Measurements from ENCODE around the gene CADPS2.

The CADPS2 gene

GRCh38 chr7:122588621-122589020 is 297.6 kb downstream of the CADPS2 start:
- DNase-seq = peak; percentile 23

GRCh38 chr7:122584676-122585251 is 301.5 kb downstream of the CADPS2 start:
- no peak for DNase-seq

GRCh38 chr7:122578350-122578749 is 307.9 kb downstream of the CADPS2 start:
- DNase-seq = no peak

GRCh38 chr7:122577449-122578003 is 308.7 kb downstream of the CADPS2 start:
- no peak for DNase-seq

- no peak for DNase-seq
Observed at GRCh38 chr7:122572706-122573105, 313.6 kb downstream of the CADPS2 start.

- DNase-seq = no peak
Observed at GRCh38 chr7:122561326-122561725, 324.9 kb downstream of the CADPS2 start.

- no peak for DNase-seq
Observed at GRCh38 chr7:122556873-122557542, 329.3 kb downstream of the CADPS2 start.

GRCh38 chr7:122556219-122556618 is 330.0 kb downstream of the CADPS2 start:
- no peak for DNase-seq

- no peak for DNase-seq
Observed at GRCh38 chr7:122553761-122554160, 332.5 kb downstream of the CADPS2 start.

- no peak for DNase-seq
Observed at GRCh38 chr7:122552769-122553168, 333.5 kb downstream of the CADPS2 start.

- DNase-seq = peak; percentile 27
Observed at GRCh38 chr7:122550545-122550944, 335.7 kb downstream of the CADPS2 start.

GRCh38 chr7:122549578-122549977 is 336.7 kb downstream of the CADPS2 start:
- DNase-seq = no peak

- no peak for DNase-seq
Observed at GRCh38 chr7:122546496-122546895, 339.8 kb downstream of the CADPS2 start.

- DNase-seq = no peak
Observed at GRCh38 chr7:122544463-122544862, 341.8 kb downstream of the CADPS2 start.

- no peak for DNase-seq
Observed at GRCh38 chr7:122543891-122544290, 342.4 kb downstream of the CADPS2 start.

GRCh38 chr7:122543166-122543565 is 343.1 kb downstream of the CADPS2 start:
- DNase-seq = no peak

- no peak for DNase-seq
Observed at GRCh38 chr7:122535086-122535485, 351.2 kb downstream of the CADPS2 start.

- peak; percentile 6 for DNase-seq
Observed at GRCh38 chr7:122532406-122533269, 353.6 kb downstream of the CADPS2 start.

- peak; percentile 27 for DNase-seq
Observed at GRCh38 chr7:122528879-122529481, 357.3 kb downstream of the CADPS2 start.

- DNase-seq = no peak
Observed at GRCh38 chr7:122525355-122525754, 360.9 kb downstream of the CADPS2 start.

GRCh38 chr7:122521767-122522166 is 364.5 kb downstream of the CADPS2 start:
- no peak for DNase-seq

GRCh38 chr7:122520971-122521555 is 365.2 kb downstream of the CADPS2 start:
- DNase-seq = no peak

- no peak for DNase-seq
Observed at GRCh38 chr7:122518488-122518887, 367.8 kb downstream of the CADPS2 start.

Data from kidney glomerular epithelial cell (primary cell).